Adrenal gland (tissue), 5 donors: ENCODE data around the gene GPRIN1.

ENCODE experiments used
- POLR2A ChIP-seq, 2 donors: fragments of 450-650 bp; IDR thresholded peaks; one replicate each; pipeline ENCODE4 v1.6.1; 2017; ENCODE audit warnings: antibody characterized with exemption in 2 of 2, mild to moderate bottlenecking in 2 of 2, moderate library complexity in 1 of 2
- TF ChIP-seq, protein P1 (sequence below), 6 experiments: fragments of 450-650 bp in 4 of 6; fragments of 200-600 bp in 2 of 6; sonication (generic) in 1 of 6; IDR thresholded peaks; 1 replicate in 5 of 6; 2 replicates in 1 of 6; pipeline versions ENCODE4 v1.5.1 to v1.8.0; 2016 to 2021; ENCODE audit warnings: antibody characterized with exemption in 6 of 6, mild to moderate bottlenecking in 2 of 6, moderate library complexity in 1 of 6
- donor health status: DM: no; HTN: no; CAD: no.

DNA sequence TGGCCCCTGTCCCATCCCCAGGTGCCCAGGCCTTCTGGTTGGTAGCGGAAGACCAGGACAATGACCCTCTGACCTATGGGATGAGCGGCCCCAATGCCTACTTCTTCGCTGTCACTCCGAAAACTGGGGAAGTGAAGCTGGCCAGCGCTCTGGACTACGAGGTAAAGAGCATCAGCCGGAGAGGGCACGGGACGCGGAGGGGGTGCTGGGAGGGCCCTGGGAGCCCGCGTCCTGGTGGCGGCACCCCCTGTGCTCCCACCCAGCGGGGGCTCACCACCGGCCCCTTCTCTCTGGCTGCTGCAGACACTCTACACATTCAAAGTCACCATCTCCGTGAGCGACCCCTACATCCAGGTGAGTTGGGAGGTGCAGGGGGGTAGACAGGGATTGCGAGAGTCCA lies 41.3 kb downstream of the GPRIN1 start:
- TF ChIP-seq, protein P1, sequence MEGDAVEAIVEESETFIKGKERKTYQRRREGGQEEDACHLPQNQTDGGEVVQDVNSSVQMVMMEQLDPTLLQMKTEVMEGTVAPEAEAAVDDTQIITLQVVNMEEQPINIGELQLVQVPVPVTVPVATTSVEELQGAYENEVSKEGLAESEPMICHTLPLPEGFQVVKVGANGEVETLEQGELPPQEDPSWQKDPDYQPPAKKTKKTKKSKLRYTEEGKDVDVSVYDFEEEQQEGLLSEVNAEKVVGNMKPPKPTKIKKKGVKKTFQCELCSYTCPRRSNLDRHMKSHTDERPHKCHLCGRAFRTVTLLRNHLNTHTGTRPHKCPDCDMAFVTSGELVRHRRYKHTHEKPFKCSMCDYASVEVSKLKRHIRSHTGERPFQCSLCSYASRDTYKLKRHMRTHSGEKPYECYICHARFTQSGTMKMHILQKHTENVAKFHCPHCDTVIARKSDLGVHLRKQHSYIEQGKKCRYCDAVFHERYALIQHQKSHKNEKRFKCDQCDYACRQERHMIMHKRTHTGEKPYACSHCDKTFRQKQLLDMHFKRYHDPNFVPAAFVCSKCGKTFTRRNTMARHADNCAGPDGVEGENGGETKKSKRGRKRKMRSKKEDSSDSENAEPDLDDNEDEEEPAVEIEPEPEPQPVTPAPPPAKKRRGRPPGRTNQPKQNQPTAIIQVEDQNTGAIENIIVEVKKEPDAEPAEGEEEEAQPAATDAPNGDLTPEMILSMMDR (IDR thresholded peaks at IDR 0.05) = no peak
- TF ChIP-seq POLR2A (IDR thresholded peaks at IDR 0.05) = no peak
